ENCODE measurements around the gene BMPR2. TPM values are rescaled to one million over a fixed set of nuclear protein-coding genes. Genes with fewer than 3 reads are reported as not detected.
"Not testable (repeated sequence)": the region's sequence is repeated elsewhere in the genome, so short reads cannot be mapped to it uniquely, and the experiment has no call there.

BMPR2 gene
- polyA plus RNA-seq, 3 donors: 4.1 to 6.4 (median 4.8) TPM

DNA sequence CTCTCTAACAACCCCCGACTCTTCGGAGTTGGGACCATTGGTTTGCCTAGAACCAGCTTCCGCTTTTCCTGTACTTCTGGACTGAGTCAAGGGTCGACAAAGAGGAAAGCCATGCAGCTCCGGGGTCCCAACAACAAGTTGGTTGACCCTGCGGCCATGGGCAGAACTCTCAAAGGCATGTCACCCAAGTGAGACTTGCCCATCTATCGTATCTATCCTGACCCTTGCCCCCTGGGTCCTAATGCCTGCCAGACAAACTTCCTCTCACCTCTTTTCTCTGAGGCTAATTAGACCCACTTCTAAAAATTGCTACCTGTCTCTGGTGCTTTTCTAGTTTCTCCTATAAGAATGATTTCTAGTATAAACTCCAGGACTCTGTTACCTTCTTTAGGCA is 121.3 kb downstream of the BMPR2 start:
- H3K4me1 ChIP-seq (ENCODE audit: control insufficient read depth in 1 of 2, insufficient read depth in 2 of 2, low read length in 2 of 2); H2AFZ ChIP-seq (ENCODE audit: insufficient read depth, low read depth, low read length, poor library complexity, severe bottlenecking); H3K36me3 ChIP-seq (replicated peaks in 1 of 2; ENCODE audit: control insufficient read depth in 1 of 2, insufficient read depth in 2 of 2, low read length in 2 of 2); H3K27ac ChIP-seq (ENCODE audit: low read depth in 1 of 2, low read length in 2 of 2); H3K9ac ChIP-seq (ENCODE audit: insufficient read depth, low read length, poor library complexity, severe bottlenecking); H3K4me2 ChIP-seq (replicated peaks; ENCODE audit: extremely low read depth, low read length, poor library complexity, severe bottlenecking); H3K79me2 ChIP-seq (ENCODE audit: insufficient read depth, low read length); intact Hi-C loops (cut with micrococcal nuclease); H3K4me3 ChIP-seq (replicated peaks in 1 of 3; ENCODE audit: low read depth in 2 of 3, low read length in 3 of 3); H4K20me1 ChIP-seq (ENCODE audit: insufficient read depth, low read length); DNase-seq; H3K4me1 Mint-ChIP-seq; H3K9me3 ChIP-seq (replicated peaks in 1 of 2; ENCODE audit: control insufficient read depth in 1 of 2, insufficient read depth in 1 of 2, low read length in 2 of 2); H3K27me3 ChIP-seq (ENCODE audit: control insufficient read depth in 2 of 2, insufficient read depth in 2 of 2, low read length in 2 of 2); H3K4me3 Mint-ChIP-seq; H3K27ac Mint-ChIP-seq; H3K27me3 Mint-ChIP-seq (ENCODE audit: low read depth in 3 of 3): not testable (repeated sequence)
- peaks cover 5 to 14% of the 10 kb centered on the region in 2 donors for H3K36me3 Mint-ChIP-seq
- H3K9me3 Mint-ChIP-seq: peaks cover 2 to 17% (median 5%) of the 10 kb centered on the region in 7 donors
- 95% methylated on average over 7 of the region's 7 CpGs for WGBS (ENCODE audit: insufficient coverage)

DNA sequence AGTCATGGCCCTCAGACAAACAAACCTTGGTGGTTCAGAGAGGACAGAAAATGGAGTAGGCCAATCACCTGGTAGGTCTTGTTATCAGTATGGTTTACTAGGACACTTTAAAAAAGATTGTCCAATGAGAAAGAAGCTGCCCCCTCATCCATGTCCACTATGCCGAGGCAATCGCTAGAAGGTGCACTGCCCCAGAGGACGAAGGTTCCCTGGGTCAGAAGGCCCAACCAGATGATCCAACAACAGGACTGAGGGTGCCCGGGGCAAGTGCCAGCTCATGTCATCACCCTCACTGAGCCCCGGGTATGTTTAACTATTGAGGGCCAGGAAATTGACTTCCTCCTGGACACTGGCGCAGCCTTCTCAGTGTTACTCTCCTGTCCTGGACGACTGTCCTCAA is 123.7 kb downstream of the BMPR2 start:
- intact Hi-C loops (cut with micrococcal nuclease); H3K4me1 ChIP-seq (ENCODE audit: control insufficient read depth in 1 of 2, insufficient read depth in 2 of 2, low read length in 2 of 2); H4K20me1 ChIP-seq (ENCODE audit: insufficient read depth, low read length); H3K27me3 Mint-ChIP-seq (ENCODE audit: low read depth in 3 of 3); H3K4me3 Mint-ChIP-seq; H3K4me2 ChIP-seq (replicated peaks; ENCODE audit: extremely low read depth, low read length, poor library complexity, severe bottlenecking); H3K27me3 ChIP-seq (ENCODE audit: control insufficient read depth in 2 of 2, insufficient read depth in 2 of 2, low read length in 2 of 2); H3K27ac Mint-ChIP-seq; H3K9me3 ChIP-seq (replicated peaks in 1 of 2; ENCODE audit: control insufficient read depth in 1 of 2, insufficient read depth in 1 of 2, low read length in 2 of 2); H2AFZ ChIP-seq (ENCODE audit: insufficient read depth, low read depth, low read length, poor library complexity, severe bottlenecking); H3K4me3 ChIP-seq (replicated peaks in 1 of 3; ENCODE audit: low read depth in 2 of 3, low read length in 3 of 3); H3K27ac ChIP-seq (ENCODE audit: low read depth in 1 of 2, low read length in 2 of 2); H3K9ac ChIP-seq (ENCODE audit: insufficient read depth, low read length, poor library complexity, severe bottlenecking); H3K79me2 ChIP-seq (ENCODE audit: insufficient read depth, low read length); H3K36me3 ChIP-seq (replicated peaks in 1 of 2; ENCODE audit: control insufficient read depth in 1 of 2, insufficient read depth in 2 of 2, low read length in 2 of 2); DNase-seq: not testable (repeated sequence)
- no CpG with 5 or more reads among the region's 7 CpGs for WGBS (ENCODE audit: insufficient coverage)
- Mint-ChIP-seq H3K36me3 (peaks cover 6 to 20% of the 10 kb centered on the region in 2 donors), H3K9me3 (peaks cover 2 to 23% (median 6%) of the 10 kb centered on the region in 7 donors), H3K4me1 (peaks cover 10% of the 10 kb centered on the region)

DNA sequence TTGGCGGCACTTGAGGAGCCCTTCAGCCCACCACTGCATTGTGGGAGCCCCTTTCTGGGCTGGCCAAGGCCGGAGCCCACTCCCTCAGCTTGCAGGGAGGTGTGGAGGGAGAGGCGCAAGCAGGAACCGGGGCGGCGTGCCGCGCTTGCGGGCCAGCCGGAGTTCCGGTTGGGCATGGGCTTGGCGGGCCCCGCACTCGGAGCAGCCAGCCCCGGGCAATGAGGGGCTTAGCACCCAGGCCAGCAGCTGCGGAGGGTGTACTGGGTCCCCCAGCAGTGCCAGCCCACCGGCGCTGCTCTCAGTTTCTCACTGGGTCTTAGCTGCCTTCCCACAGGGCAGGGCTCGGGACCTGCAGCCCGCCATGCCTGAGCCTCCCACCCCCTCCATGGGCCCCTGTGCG is 127.1 kb downstream of the BMPR2 start:
- H3K4me1 Mint-ChIP-seq: peaks cover 10% of the 10 kb centered on the region
- H3K4me1 ChIP-seq (ENCODE audit: control insufficient read depth in 1 of 2, insufficient read depth in 2 of 2, low read length in 2 of 2); H3K9me3 ChIP-seq (replicated peaks in 1 of 2; ENCODE audit: control insufficient read depth in 1 of 2, insufficient read depth in 1 of 2, low read length in 2 of 2); H3K4me2 ChIP-seq (replicated peaks; ENCODE audit: extremely low read depth, low read length, poor library complexity, severe bottlenecking); H3K4me3 Mint-ChIP-seq; intact Hi-C loops (cut with micrococcal nuclease); H4K20me1 ChIP-seq (ENCODE audit: insufficient read depth, low read length); H2AFZ ChIP-seq (ENCODE audit: insufficient read depth, low read depth, low read length, poor library complexity, severe bottlenecking); H3K27ac Mint-ChIP-seq; H3K9ac ChIP-seq (ENCODE audit: insufficient read depth, low read length, poor library complexity, severe bottlenecking); DNase-seq; H3K27me3 ChIP-seq (ENCODE audit: control insufficient read depth in 2 of 2, insufficient read depth in 2 of 2, low read length in 2 of 2); H3K27me3 Mint-ChIP-seq (ENCODE audit: low read depth in 3 of 3); H3K36me3 Mint-ChIP-seq; H3K27ac ChIP-seq (ENCODE audit: low read depth in 1 of 2, low read length in 2 of 2); H3K36me3 ChIP-seq (replicated peaks in 1 of 2; ENCODE audit: control insufficient read depth in 1 of 2, insufficient read depth in 2 of 2, low read length in 2 of 2); H3K79me2 ChIP-seq (ENCODE audit: insufficient read depth, low read length); H3K4me3 ChIP-seq (replicated peaks in 1 of 3; ENCODE audit: low read depth in 2 of 3, low read length in 3 of 3): not testable (repeated sequence)
- over 99% methylated on average over 13 of the region's 21 CpGs for WGBS (ENCODE audit: insufficient coverage)
- H3K9me3 Mint-ChIP-seq: peaks cover 0 to 13% (median 4%) of the 10 kb centered on the region in 7 donors

All from CD14-positive monocyte (primary cell).